CD4-positive, alpha-beta T cell treated with Interleukin-6 at 100 ng/mL for 8 hours (primary cell): ENCODE data around the gene AHNAK2.

Experiments used
- DNase-seq: peaks from one replicate; pipeline ENCODE4 v3.0.0-alpha.2; 2020; ENCODE audit warnings: mixed read lengths, low spot score

The AHNAK2 gene

DNA sequence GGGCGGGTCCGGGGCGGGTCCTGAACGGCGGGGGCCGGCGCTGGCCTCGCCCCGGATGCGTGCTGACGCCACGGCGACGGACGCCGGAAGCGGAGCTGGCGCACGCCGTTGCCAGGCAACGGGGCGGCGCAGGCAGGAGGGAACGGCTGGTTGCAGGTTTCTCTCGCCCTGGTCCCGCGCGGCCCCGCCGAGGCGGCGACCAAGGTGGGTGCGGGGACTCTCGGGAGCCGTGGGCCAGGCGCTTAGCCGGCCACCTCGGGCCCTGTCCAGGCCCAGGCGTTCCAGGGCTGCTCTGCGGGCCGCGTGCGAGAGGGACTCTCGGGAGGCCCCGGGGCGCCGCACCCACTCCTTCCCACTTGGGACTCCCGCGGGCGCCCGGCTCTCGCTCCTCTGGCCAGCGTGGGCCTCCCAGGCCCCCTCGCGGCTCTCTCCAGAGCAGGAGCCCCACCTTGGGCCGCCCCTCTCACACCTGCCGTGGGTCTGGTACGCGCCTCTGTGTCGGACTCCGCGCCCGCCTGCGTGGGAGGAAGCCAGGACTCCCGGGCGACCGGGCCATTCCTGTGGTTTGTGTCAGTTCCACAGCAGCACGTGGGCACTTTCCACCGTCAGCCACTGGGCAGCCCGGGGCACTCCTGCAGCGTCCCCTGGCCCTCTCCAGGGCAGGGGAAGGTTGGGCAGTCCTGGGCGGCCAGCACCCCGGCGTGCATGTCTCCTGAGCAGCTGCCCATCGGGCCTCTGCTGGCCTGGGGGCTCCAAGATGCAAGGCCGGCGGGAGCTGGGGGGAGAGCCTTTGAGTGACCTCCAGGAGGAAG is 7.7 kb upstream of the AHNAK2 start, which contains the start of gene CLBA1:
TSS of gene CLBA1 (plus strand) at position 114 of the 812 bp plus-strand sequence. CDS start at position 758, 644 bp downstream.
- peak; percentile 85 for DNase-seq

DNA sequence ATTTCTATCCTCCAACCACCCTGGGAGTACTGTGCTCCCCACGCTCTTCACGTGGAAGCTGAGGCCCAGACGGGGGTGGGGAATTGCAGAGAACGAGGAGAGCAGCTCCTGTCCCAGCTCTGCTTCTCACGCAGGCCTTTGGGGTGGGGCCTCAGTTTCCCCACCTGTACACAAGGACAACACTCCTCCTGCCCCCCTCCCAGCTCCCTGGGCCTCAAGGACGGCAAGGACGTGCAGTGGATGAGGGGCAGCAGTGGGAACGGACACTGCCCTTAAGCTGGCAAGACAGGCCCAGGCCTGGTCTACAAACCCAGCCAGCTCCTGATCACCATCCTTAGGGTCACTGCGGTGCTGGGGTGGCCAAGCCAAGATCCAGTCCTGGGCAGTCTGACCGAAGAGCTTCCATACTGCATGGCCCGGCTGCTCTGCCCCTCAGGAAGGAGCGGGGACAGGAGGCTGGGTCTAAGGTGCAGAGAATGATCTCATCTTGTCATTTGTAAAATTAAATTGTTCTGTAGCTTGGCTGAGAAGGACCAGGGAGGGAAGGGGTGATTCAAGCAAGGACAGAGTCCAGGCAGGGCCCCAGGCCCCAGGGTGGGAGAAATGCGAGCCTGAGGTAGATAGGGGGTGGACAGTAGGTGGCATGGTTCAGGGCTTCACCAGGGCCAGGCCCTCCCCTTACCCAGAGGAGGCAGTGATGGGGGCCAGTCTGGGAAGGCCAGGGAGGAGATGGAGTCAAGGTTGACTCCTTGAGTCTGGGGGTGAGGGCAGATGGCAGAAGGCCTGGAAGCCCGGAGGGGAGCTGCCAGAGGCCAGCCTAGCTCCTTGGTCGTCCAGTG is 6.1 kb upstream of the AHNAK2 start:
- DNase-seq: no peak

DNA sequence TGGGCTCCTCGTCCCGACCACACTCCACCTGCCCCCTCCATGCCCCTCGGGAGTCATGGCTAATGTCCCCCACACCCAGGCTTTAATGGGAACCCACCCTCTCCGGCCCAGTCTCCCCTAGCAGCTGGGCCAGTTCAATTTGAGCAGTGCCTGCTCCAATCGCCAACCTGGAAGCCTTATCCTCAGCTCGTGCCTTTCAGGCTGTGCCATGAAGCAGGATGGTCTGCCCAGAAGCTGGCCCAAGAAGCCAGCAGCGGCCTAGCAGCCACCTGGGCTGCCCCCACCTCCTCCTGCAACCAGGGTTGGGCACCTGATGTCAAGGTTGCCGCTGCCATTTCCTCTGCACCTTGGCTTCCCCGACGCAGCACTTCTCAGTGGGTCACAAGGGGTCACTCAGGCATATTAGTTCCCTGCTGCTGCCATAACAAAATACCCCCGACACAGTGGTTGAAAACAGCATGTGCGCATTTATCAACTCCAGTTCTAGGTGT is 5.1 kb upstream of the AHNAK2 start:
- DNase-seq: no peak

DNA sequence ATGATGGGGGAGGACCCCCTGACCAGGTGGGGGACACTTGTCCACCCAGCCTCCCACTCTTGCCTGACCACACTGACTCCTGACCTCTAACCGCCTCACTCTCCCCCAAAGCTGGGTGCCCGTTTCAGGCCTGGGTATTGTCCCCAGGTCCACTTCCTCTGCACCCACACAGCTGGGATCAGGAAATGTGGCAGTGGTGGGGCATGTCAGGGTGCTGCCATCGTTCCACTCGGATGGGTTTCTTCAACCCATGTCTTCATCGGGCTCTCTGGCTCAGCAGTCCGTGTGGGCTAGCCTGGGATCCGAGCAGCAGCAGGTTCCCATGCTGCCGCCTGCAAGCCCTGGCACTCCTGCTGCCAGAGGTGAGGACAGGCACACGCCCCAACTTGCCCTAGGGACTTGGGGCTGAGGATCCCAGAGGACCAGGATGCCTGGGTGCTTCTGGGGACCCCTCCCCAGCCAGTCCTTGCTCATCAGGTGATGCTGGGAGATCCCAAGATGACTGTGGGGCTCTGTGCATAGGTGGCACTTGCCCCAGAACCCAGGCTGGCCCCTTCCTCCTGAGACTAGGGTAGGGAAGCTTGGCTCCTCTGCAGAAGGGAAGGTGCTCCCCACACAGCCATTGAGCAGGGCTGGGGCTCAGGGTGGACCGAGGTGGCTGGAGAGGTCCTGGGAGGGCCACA is 4.5 kb upstream of the AHNAK2 start:
- no peak for DNase-seq

DNA sequence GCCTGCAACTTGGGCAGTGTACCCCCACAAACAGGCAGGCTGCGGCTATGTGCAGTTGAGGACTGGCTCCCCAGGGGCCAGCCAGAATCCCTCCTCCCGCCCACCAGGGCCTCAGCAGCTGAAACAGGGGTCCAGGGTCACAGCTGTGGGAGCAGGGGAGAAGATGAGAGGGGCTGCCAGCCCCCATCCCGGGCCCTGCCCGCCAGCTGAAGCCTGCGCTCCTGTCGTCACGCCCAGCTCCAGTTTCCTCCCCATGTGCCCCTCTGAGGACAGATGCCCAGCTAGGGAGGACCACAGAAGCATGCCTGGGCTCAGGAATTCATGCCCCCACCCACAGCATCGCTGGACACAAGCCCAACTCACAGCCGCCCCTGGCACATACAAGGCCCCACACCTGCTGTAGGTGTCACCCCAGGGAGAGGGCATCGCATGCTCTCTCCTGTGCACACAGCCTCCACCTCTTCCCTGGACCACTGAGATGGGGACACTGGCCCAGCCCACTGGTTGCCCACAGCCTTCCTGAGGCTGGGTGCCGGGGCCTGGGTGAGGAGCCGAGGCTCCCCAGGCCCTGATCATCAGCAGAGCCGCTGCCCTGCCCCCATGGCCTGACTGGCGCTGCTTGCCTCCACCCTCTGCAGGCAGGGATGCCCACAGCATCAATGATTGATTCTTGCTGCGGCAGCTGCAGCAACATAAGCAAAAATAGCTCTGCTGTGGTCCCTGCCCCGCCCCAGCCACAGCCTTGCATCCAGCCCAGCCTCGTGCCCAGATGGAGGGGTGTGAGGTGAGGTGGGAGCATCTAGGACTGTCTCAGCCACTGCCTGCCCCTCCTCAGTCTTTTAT is 3.7 kb upstream of the AHNAK2 start:
- no peak for DNase-seq

DNA sequence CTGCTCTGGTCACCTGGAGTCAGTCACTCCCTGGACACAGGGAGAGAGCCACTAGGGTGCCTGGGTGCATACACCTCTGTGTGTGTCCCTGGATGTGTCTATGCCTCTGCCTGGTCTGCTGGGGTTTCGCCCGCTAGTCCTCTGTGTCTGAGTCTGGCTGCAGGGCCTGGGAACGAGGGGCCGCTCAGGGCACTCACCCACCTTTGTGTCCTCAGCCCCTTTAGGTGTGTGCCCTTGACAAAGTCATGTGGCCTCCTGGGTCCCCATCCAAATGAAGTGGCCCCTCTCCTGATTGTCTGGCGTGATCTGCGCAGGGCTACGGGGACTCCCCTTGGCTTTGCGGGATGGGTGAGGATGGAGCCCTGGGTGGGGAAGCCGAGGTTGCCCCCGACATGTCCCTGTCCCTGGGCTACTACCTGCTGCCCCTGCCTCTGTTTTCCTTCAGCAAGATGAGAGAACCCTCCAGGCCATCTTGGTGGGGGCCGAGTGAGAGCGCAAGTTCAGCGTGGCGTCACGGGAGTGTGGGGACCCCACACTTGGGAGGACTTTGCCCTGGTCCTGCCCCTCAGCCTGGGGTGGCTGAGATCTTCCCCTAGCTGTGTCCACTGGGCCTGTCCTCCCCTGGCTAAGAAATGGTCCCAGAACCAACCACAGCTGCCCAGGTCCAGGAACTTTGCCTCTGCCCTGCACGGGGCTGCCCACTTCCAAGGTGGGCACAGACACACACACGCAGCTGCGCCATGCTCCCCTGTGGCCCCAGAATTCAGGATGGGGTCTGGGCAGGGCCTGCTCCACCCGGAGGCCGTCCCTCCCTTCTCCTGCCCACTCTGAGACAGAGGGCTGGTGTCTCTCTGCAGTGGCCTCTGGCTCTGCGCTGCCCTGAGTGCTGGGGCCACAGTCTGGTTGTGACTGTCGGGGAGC is 2.7 kb upstream of the AHNAK2 start:
- DNase-seq: no peak

DNA sequence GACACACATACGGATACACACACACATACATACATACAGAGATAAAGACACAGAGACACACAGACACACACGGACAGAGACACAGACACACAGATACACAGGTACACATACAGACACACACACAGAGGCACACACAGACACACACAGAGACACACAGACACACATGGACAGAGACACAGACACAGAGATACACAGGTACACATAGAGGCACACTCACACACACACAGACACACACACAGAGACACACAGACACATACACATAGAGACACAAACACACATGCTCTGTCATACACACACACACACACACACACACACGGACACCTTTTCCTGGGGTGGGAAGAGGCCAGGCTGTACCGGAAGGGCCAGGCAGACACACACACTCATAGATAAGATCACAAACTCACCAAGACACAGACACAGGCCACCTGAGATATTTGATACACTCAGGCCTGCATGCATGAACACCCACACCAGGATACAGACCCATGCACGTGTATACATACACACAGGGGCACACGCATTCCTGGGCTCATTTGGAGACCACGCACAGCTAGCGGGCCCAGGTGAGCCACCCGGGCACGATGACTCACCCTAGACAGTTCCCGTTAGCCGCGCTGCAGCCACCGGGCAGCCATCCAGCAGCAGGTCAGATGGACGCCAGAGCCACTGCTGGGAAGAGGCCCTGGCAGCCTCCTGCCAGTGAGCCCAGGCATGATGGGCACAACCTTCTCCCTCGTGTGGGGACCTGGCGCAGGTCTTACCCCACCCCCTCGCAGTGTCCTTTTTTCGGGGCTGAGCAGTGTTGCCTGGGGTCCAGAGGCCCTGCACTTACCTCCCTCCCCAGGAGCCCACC is 1.8 kb upstream of the AHNAK2 start:
- DNase-seq: no peak

DNA sequence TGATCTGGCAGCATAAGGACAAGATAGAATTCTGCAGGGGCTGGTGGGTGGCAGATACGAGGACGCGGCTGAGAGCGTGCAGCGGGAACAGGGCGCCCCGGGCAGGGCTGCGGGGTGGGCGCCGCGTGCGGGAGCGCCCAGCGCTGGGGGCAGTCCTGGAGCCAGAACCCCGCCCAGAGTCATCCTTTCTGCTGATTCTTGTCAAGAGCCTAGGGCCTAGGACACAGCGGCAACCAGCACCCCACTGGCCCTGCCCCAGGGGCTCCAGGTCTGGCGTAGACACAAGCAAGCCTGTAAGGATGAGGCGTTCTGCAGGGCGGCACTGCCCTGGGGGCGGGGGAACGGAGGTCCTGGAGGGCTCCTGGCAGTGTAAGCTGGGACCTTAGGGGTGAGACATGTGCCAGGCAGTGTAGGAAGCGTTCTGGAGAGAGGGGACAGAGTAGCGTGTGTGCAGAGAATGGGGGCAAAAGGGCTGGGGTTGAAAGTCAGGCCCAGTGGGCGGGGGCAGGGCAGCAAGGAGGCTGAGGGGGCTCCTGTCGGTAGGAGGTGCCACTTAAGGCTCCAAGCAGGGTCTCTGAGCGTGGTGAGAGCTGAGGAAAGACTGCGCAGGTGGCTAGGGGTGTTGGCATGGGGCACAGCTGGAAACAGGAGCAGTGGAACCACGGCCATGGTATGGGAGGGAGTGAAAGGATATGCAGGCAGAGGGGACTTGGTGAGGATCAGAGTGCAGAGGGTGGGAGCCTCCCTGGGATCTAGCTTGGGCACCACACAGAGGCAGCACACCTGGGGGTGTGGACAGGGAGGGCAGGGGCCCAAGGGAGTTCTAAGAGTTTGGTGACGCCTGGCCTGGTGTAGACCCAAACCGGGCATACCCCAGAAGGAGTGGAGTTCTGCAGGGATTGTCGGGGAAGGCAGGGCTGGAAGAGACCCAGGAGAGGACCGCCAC is 845 bp upstream of the AHNAK2 start:
- DNase-seq: no peak

DNA sequence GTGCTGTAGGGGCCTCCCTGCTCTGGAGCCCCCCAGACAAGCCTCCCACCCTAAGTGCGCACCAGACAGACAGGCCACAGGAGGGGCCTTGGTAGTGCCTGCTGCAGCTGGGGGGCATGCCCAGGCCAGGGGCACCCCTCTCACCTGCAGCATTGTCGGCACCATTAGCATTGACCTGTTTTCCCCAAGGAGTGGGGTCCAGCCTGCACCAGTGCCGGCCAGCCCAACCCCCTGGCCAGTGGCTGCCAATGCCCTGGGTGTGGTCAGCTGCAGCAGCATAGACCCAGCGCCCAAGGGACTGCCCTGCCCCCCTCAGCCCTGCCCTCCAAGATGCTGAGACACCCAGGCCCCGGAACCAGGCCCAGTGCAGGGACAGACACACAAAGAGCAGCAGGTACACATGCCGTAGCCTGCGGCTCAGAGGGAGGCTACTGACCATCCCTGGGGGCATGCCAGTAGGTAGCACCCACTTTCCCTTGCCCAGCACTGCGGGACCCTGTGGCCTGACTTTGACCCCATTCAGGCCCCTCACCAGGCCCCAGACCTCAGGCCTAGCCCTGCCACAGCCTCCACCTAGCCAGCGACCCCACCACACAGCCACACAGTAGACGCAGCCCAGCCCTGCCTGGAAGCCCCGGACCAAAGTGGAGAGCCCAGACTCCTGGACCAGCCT is 1.0 kb downstream of the AHNAK2 start:
- DNase-seq: no peak

DNA sequence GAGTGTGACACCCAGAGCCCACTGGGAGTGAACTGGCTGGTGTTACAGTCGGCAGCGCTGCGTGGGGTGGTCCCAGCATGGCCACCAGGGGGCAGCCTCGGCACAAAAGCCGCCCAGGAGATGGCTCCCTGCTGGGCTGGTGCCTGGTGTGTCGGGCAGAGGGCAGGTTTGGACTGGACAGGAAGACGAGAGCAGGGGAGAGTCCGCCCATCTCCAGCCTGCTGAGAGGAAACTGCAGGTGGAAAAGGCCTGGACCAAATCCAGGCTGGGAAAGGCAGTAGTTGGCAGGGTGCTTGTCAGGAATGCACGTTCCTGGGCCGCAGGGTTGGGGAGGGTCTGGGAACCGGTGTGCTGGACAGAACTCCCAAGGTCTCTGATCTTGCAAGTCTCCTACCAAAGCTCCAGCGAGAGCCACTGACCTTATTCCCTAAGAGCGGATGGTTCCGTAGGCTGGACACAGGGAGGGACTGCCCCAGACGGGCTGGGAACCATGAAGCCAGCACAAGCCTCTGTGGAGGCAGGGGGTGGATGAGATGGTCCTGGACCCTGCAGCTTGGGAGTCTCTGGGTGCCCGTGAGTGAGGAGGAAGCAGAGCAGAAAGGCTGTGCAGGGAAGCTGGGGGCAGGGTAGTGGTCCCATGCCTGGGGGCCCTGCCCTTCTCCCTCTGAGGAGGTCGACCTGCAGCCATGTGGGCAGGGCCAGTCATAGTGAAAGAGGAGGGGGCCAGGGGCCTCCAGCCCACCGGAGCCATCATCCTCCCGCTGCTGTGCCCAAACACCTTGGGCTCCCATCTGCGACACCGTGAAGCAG is 1.8 kb downstream of the AHNAK2 start:
- peak; percentile 84 for DNase-seq

DNA sequence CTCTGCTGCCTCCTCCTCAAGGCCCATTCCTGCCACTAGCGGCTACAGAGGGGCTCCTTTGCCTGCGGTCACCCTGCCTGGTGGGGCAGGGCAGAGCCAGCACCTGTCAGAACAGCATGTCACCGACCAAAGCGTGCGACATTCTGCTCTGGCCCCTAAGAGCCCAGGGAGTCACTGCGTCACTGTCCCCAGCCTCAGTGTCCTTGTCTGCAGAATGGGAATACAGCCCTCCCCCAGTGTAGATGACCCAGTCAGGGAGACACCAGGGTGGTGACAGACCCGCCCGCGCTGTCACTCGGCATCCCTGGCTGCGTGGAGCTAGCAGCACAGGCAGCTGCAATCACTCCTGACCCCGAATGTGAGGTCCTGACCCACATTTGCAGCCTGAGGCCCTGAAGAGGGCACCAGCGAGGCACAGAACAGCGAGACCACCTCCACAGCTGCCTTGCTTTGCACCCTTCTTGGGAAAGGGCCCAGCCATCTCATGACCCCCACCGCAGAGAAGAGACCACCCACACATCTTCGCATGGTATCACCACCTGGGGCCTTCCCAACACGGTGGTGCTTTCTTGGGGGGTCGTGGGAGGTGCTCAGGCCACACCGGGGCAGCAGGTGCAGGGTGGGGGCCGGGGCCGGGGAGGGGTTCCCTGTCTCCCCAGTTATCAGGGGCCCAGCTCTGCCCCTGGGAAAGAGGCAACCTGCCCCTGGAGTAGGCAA is 2.5 kb downstream of the AHNAK2 start:
- DNase-seq: no peak

DNA sequence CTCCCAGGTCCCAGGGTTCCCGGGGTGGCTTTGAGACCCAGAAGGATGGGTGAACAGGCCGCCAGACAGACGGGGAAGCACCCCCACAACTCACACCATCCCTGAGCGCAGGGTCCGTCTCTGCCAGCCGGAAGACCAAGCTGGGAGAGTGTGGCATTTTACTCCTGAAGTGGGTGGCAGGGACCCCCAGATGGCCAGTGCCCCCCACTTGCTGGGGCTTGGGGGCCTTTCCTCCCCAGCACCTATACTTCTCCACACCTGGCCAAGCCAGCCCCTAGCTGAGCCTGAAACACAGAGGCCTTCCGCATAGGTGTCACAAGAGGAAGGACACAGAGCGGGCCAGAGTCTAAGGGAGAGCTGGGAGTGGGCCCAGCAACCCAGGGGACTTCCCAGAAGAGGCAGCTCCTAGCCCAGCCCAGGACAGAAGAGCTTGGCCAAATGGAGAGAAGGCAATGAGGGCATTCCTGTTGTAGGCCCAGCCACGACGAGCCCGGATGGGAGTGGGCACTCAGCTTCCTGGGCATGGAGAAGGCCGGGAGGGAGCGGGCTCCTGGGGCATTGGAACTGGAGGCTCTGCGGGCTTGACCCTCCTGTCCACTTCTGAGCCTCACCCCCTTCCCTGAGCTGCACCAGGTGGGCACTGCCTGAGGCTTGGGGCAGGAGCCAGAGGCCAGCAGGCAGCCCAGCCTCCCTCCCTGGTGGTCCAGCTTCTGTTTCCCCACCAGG is 3.3 kb downstream of the AHNAK2 start:
- DNase-seq: no peak

DNA sequence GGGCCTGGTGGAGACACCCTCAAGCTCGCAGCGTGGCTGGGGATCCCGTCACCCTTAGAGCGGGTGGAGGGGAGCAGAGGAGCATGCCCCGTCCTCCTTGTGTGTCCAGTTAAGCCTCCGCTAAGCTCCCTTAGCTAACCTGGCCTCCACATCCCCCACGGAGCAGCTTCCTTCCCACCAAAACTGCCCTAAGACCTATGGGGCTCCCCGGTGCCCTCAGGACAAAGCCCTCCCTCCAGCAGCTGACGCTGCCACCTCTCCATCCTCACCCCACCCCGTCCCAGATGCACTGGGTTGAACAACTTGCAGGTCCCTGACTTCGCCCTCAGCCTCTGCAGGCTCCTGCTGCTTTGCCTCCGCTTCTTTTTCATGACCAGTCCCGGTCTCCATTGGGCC is 4.0 kb downstream of the AHNAK2 start:
- no peak for DNase-seq

DNA sequence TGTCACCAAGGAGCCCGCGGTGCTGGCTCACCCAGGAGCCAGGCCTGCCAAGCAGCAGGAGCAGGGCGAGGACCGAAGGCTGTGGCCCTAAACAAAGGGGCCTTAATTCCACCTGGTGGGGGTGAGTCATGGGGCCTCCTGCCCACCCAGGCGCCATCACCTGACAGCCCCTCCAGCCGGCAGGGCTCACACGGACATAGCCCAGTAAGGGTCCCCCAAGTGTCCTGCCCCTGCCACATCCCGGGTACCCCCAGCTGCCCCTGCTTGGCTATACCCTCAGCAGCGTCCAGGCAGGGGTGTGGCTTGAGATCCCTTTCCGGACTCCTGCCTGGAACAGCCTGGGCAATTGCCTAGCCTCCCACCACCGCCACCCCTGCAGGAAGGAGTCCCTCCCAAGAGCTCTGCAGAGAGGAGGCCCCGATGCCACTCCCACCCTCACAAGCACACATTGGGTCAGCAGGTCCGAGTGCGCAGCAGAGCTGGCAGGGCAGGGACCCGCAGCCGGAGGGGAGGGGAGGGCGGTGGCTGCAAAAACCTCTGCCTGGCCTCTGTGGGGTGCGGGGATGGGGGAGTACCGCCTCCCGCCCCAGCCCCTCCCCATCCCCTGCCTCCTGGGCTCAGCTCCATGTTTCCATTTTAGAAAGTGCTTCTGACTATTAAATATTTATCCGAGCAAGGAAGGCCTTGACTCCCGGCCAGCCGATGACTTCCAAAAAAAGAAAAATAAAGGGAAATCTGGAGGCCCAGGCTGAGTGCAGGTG is 4.6 kb downstream of the AHNAK2 start:
- no peak for DNase-seq

DNA sequence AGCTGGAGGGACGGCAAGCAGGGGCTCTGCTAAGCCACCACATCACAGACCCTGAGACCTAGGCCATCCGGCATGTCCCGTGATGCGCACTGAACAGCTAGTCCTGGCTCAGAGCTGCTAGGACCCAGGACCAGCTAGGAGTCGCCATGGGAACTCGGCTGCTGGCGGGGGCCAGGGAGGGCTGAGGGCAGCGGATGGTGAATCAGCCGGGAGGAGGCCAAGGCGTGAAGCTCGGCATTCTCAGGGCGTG is 5.1 kb downstream of the AHNAK2 start:
- DNase-seq: no peak
